Mesodermal cell (in vitro differentiated cells): ENCODE results near the gene EML4.

Experiments used
- H3K27ac ChIP-seq: 2 replicates; pipeline ENCODE4 v1.7.0; 2013; ENCODE audit warnings: mild to moderate bottlenecking, low read depth, low read length, moderate library complexity; ENCODE audit not compliant: severe bottlenecking
- H3K36me3 ChIP-seq: 2 replicates; pipeline ENCODE4 v1.7.1; 2013; ENCODE audit warnings: mild to moderate bottlenecking, low read length, moderate library complexity; ENCODE audit not compliant: control insufficient read depth, insufficient read depth
- H3K4me1 ChIP-seq: one replicate; pipeline ENCODE4 v1.7.1; 2013; ENCODE audit warnings: mild to moderate bottlenecking, low read length; ENCODE audit not compliant: insufficient read depth, control insufficient read depth, poor library complexity, severe bottlenecking
- H3K4me3 ChIP-seq: 2 replicates; pipeline ENCODE4 v1.7.0; 2013; ENCODE audit warnings: low read length, control low read depth, mild to moderate bottlenecking; ENCODE audit not compliant: insufficient read depth, poor library complexity, severe bottlenecking; ENCODE audit errors: extremely low read depth
- H3K9me3 ChIP-seq: 2 replicates; pipeline ENCODE4 v1.7.1; 2013; ENCODE audit warnings: mild to moderate bottlenecking, low read length, moderate library complexity; ENCODE audit not compliant: control insufficient read depth
- WGBS, 2 experiments: methylation state at CpG; one replicate each; pipeline ENCODE4 v1.1.5; 2013; ENCODE audit warnings: missing lambda C conversion rate in 2 of 2; ENCODE audit not compliant: insufficient coverage in 2 of 2; 5-methylcytosine and 5-hydroxymethylcytosine counted together

EML4 gene

DNA sequence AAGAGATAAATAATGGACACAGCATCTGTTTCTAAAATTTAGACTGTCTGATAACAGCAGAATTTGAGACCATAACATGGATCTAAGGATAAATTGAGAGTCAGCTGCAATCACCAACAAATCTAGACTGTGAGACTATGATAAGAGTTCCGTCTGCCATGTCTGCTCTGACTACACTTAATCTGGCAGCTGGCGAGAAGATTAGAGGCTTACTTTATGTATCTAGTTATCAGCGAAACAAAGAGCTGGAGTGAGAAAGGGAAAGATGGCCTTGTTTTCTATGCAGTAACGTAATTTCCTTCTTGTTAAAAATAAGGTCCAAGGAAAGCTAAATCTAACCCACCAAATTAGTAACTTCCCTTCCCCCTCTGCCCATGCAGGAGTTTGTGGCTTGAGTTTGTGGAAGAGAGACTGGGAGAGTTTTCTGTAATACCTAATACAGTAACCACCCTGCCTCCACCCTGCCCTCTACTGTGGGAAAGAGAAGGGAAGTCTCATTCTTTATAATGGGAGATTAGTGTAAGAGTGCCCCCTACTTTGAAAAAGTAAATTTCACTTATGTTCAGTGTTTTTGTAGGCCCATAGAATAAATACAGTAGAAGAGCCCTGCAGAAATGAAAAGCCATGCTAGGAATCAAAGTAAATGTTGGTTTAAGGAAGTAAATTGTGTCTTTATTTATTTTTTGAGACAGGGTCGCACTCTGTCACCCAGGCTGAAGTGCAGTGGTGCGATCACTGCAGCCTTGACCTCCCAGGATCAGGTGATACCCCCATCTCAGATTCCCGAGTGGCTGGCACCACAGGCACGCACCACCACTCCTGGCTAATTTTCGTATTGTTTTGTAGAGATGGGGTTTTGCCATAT, 27.5 kb downstream of the EML4 start:
- peaks cover 14% of the 10 kb centered on the region for H3K4me1 ChIP-seq
- peaks cover 19% of the 10 kb centered on the region for H3K36me3 ChIP-seq
- WGBS, 2 experiments, result 90% methylated on average over 7 to 8 of the region's 9 CpGs
- no peak overlapping the region for H3K4me3 ChIP-seq
- no peaks in the 10 kb centered on the region for H3K9me3 ChIP-seq
- peak overlapping the region; percentile 80 for H3K27ac ChIP-seq

DNA sequence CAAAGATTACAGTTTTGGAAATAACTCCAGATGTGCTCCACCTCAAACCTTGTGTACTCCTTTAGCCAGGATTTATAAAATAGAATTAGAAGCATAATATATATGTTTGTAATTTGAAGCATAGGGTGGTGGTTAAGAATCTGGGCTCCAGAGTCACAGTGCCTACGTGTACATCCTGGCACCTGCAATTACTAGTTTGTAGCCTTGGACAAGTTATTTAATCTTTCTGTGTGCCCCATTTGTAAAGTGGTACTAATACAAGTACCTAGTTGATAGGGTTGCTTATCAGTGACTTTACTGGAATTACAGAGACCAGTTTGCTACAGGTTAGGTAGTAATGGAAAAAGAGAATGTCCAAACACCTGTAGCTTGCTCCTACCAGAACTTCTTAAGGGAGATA, 28.6 kb downstream of the EML4 start:
- H3K27ac ChIP-seq, result no peak overlapping the region
- WGBS, 2 experiments, result 38 to 43% methylated on average over 1 of the region's 1 CpG

DNA sequence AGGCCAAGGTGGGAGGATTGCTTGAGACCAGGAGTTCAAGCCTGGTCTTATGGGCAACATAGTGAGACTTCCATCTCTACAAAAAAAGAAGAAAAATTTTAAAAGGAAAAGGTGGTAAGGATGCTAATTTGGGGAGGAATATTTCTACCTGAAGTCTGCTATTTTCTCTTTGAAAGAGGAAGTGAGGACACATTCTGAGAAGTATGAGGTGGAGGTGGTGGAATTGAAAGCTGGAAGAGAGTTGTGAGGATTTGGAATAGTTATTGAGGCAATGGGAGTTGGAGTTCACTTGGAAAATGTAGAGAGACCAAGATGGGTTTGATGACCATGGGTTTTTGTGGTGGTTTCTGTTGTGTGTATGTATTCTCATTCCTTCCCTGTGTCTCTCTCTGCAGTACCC, 29.3 kb downstream of the EML4 start:
- Histone ChIP-seq H3K4me1 (peaks cover 13% of the 10 kb centered on the region), H3K27ac (no peak overlapping the region), H3K9me3 (no peaks in the 10 kb centered on the region), H3K36me3 (peaks cover 19% of the 10 kb centered on the region), H3K4me3 (no peak overlapping the region)

More for the DNA sequence above, 28.6 kb downstream of the EML4 start:
- H3K4me3 ChIP-seq, result no peak overlapping the region
- H3K36me3 ChIP-seq, result peaks cover 19% of the 10 kb centered on the region
- peaks cover 14% of the 10 kb centered on the region for H3K4me1 ChIP-seq
- H3K9me3 ChIP-seq, result no peaks in the 10 kb centered on the region

GRCh38 chr2:42199002-42199401, 29.8 kb downstream of the EML4 start:
- H3K4me1 ChIP-seq, result peaks cover 9% of the 10 kb centered on the region
- H3K9me3 ChIP-seq, result no peaks in the 10 kb centered on the region
- WGBS, 2 experiments, result 100% methylated on average over 2 of the region's 2 CpGs
- peaks cover 19% of the 10 kb centered on the region for H3K36me3 ChIP-seq
- H3K4me3 ChIP-seq, result no peak overlapping the region
- H3K27ac ChIP-seq, result no peak overlapping the region

GRCh38 chr2:42199626-42200025, 30.5 kb downstream of the EML4 start:
- Histone ChIP-seq H3K4me3 (no peak overlapping the region), H3K4me1 (peaks cover 9% of the 10 kb centered on the region), H3K36me3 (peaks cover 19% of the 10 kb centered on the region), H3K27ac (no peak overlapping the region), H3K9me3 (no peaks in the 10 kb centered on the region)
- WGBS, 2 experiments, result 98% methylated on average over 4 to 5 of the region's 5 CpGs

GRCh38 chr2:42200926-42201855, 32.0 kb downstream of the EML4 start:
- Histone ChIP-seq H3K27ac (no peak overlapping the region), H3K9me3 (no peaks in the 10 kb centered on the region)
- 94 to 100% methylated on average over 1 to 2 of the region's 5 CpGs for WGBS, 2 experiments

GRCh38 chr2:42202634-42203008, 33.5 kb downstream of the EML4 start:
- Histone ChIP-seq H3K36me3 (peaks cover 12% of the 10 kb centered on the region), H3K9me3 (no peaks in the 10 kb centered on the region), H3K27ac (no peak overlapping the region), H3K4me3 (no peak overlapping the region), H3K4me1 (peaks cover 5% of the 10 kb centered on the region)
- WGBS, 2 experiments, result 88% methylated on average over 1 of the region's 2 CpGs; no CpG with 5 or more reads in 1 of the 2 experiments

More at GRCh38 chr2:42200926-42201855, 32.0 kb downstream of the EML4 start:
- Histone ChIP-seq H3K4me3 (no peak overlapping the region), H3K36me3 (peaks cover 19% of the 10 kb centered on the region), H3K4me1 (peaks cover 9% of the 10 kb centered on the region)

- Histone ChIP-seq H3K27ac (no peak overlapping the region), H3K4me3 (no peak overlapping the region), H3K9me3 (no peaks in the 10 kb centered on the region), H3K36me3 (peaks cover 4% of the 10 kb centered on the region), H3K4me1 (peaks cover 5% of the 10 kb centered on the region)
- WGBS, 2 experiments, result 86 to 100% methylated on average over 1 to 2 of the region's 4 CpGs
Measured at GRCh38 chr2:42203792-42204191, 34.6 kb downstream of the EML4 start.

DNA sequence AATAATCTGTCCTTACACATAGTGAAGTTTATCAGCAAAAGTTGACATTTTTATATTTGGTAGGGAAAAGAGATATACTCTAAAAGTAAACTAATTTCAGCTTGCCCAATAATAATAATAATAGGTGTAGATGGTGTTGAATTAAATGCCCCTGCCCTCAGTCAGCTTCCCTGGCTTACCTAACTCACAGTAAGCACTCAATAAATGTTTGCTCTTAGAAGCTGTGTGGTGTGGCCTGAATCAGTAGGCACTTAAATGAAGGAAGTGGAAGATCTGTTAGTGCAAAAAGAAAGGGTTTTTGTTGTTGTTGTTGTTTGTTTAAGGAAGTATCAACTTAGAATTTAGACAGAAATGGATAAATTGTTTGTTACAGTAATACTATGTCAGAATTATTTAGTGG, 36.2 kb downstream of the EML4 start:
- H3K9me3 ChIP-seq, result no peaks in the 10 kb centered on the region
- H3K27ac ChIP-seq, result no peak overlapping the region
- peaks cover 5% of the 10 kb centered on the region for H3K4me1 ChIP-seq
- H3K36me3 ChIP-seq, result no peaks in the 10 kb centered on the region
- H3K4me3 ChIP-seq, result no peak overlapping the region

DNA sequence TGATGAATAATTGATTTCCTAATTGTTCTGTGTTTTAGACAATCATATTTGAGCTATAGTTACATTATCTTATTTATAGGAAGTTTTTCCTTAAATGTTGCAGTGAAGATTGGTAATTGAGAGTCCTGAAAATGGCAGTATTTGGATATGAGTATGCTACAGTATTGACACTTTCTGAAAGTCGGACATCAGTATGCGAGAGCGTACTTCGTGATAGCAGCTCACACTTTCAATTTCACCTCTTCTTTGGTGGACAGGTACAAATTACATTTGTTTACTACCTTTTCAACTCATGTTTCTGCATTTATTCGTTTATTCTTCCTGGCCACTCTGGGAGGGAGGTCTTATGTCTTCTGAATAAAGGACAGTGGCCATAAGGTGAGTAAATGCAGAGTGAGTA, 38.7 kb downstream of the EML4 start:
- WGBS, 2 experiments, result 100% methylated on average over 1 of the region's 5 CpGs; no CpG with 5 or more reads in 1 of the 2 experiments
- no peaks in the 10 kb centered on the region for H3K9me3 ChIP-seq
- H3K27ac ChIP-seq, result no peak overlapping the region
- no peaks in the 10 kb centered on the region for H3K4me1 ChIP-seq
- no peaks in the 10 kb centered on the region for H3K36me3 ChIP-seq
- H3K4me3 ChIP-seq, result no peak overlapping the region
